GM10847 (cell line): Measurements from ENCODE around the gene ZNF264.

Experiments
- POLR2A ChIP-seq: IDR thresholded peaks from 2 replicates; pipeline ENCODE4 v1.6.1; 2011; ENCODE audit not compliant: insufficient read length; ENCODE audit errors: extremely low read depth

ZNF264 gene

GRCh38 chr19:57191141-57192076 is at the start of gene ZNF264:
Gene ZNF264 (plus strand): TSS chr19:57191500. CDS start chr19:57191914, 414 bp downstream.
- TF ChIP-seq POLR2A, result peak; percentile 68

DNA sequence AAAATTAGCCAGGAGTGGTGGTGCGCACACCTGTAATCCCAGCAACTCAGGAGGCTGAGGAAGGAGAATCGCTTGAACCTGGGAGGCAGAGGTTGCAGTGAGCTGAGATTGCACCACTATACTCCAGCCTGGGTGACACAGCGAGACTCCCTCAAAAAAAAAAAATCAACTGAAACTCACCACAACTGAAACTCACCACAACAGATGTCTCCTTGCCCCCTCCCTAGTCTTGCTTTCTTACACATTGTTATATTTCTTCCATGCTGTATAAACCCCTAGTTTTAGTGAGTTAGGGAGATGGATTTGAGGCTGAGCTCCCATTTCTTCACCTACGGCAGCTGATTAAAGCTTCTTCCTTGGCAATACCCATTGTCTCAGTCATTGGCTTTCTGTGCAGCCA is 49.6 kb upstream of the ZNF264 start:
- no peak for TF ChIP-seq POLR2A

DNA sequence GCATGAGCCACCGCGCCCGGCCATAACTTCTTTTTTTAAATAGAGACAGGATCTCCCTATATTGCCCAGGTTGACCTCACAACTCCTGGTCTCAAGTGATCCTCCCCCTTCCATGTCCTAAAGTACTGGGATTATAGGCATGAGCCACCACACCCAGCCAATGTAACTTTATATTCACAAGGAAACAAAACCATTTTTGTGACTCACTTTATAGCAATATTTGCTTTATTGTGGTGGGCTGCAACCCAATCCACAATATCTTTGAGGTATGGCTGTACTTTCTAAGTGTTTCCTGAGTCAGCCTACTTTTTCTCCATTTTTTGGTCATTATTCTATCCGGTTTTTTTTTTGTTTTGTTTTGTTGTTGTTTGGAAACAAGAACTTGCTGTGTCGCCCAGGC is 38.4 kb upstream of the ZNF264 start:
- no peak for TF ChIP-seq POLR2A

DNA sequence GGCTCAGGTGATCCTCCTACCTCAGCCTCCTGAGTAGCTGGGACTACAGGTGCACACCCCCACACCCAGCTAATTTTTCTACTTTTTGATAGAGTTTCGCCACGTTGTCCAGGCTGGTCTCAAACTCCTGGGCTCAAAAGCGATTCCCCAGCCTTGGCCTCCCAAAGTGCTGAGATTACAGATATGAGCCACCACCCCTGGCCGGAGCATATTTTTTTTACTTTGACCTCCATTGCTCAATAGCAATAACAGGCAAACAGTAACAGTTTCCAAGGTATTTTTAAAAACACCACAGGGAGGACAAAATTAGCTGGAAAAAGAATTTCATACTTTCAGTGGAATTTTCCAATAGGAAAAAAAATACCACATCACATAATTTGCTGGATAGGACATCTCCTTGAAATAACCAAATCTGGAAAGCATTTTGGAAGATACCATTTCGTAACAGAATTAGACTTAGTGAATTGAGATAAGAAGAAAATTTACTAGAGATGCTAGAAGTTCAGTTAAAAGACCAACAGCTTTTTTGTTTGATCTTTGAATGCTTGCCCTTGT is 29.2 kb upstream of the ZNF264 start:
- TF ChIP-seq POLR2A, result no peak

- TF ChIP-seq POLR2A, result no peak
These were observed 25.5 kb upstream of the ZNF264 start for GRCh38 chr19:57165846-57166245.

DNA sequence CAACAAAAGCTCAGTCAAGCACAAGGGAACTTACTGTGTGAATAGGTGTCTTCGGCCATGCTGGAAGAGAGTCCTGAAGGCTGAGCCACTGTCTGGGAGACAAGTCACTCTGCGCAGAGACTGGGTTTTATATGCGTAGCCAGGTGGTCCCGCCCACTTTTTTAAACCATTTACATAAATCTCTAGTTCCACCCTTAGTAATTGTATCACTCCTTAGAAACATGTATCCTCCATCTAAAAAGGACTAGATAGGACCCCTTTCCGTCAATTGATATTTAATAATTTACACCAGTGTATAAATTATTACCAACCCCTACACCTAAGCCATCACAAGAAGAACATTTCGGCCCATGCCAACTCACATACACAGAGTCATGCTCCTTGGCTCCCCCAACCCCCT is 23.9 kb upstream of the ZNF264 start, which contains the start of gene DUXA:
DUXA (minus strand) TSS at position 101 of the 400 bp plus-strand sequence; CDS start at position 59, 42 bp downstream.
- TF ChIP-seq POLR2A, result no peak

DNA sequence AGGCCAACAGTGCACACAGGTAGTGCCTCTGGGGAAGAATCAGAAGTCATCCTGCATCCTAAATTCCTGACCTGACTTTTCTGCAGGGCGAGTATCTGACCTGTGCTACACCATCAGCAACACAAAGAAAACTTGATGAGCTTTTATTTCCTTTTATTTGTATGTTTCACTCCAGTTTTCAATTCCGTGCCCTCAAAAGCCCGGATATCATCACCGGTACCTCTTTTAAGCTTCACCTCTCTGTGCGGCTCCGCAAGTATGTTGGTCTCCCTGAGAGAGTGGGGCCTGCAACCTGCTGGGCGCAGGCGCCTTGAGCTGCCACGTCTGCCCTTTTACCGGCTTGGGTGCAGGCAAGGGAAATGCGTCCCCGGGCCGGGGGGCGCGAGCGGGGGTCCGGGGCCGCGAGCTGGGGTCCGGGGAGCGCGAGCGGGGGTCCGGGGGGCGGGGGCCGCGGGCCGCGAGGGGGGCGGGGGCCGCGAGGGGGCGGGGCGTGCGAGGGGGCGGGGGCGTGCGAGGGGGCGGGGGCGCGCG is 19.7 kb upstream of the ZNF264 start:
- no peak for TF ChIP-seq POLR2A

DNA sequence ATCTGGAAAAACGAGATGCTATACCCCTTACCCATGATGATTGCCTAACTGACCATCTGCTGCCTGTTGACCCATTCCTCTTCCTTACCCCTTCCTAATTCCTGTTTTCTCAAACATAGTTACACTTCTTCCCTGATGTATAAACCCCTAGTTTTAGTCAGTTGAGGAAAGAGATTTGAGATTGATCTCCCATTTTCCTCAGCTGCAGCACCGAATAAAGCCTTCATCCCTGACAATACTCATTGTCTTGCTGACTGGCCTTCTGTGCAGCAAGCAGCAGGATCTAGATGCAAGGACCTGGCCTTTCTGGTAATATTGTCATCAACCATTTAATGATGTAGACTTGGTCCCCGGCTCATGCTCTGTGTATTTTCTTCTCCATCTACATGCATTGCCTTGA is 999 bp upstream of the ZNF264 start:
- no peak for TF ChIP-seq POLR2A

- no peak for TF ChIP-seq POLR2A
These were observed 749 bp downstream of the ZNF264 start for GRCh38 chr19:57192077-57192420.

DNA sequence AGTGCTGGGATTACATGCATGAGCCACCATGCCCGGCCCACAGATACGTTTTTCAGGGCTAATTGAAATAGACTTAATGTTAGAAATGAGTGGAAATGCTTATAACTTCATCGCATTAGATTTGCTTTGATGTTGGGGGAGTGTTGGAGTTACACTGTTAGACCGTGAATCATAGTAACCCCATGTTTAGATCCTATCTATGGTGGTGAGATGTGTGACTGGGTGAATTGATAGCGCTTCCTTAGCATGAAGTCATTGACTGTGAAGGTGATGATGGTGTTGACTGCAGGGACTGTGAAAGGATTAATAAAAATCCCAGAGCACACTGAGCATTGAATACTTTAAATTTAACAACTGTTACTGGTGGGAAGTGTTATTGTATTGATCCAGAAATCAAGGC is 1.7 kb downstream of the ZNF264 start:
- no peak for TF ChIP-seq POLR2A

- no peak for TF ChIP-seq POLR2A
These were observed 10.9 kb downstream of the ZNF264 start for GRCh38 chr19:57202160-57202559.

GRCh38 chr19:57210381-57210780 is 19.1 kb downstream of the ZNF264 start:
- TF ChIP-seq POLR2A, result no peak

- no peak for TF ChIP-seq POLR2A
These were observed 20.8 kb downstream of the ZNF264 start for GRCh38 chr19:57212109-57212508.

GRCh38 chr19:57227502-57227901 is 36.2 kb downstream of the ZNF264 start:
- no peak for TF ChIP-seq POLR2A

DNA sequence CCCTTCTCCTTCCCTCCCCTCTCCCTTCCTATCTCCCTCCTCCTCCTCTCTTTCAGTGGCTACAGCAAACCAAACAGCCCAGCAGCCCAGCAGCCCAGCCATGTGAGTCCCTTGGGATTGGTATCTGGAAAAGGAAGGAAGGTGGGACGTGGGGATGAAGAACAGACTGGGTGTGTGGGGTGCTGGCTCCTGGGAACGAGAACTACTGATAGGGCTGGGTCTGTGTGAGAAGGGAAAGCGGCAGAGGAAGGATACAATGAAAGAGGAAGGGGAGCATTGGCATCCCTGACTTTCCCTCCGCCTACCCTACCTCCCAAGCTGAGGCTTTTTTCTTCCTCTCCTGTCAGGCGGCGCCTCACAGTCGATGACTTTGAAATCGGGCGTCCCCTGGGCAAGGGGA is 40.4 kb downstream of the ZNF264 start:
- TF ChIP-seq POLR2A, result no peak

DNA sequence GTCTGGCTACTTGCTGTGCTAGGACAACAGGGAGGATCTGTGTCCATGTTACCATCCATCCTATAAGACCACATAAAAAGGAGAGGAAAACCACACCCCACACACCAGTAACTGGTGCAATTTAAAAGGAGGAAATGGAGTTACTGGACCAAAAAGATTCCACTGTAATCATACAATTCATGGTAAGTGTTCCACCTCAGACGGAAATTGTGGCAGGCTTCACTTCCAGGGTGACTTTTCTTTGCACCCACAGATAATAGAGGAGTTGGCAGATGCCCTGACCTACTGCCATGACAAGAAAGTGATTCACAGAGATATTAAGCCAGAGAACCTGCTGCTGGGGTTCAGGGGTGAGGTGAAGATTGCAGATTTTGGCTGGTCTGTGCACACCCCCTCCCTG is 41.9 kb downstream of the ZNF264 start:
- no peak for TF ChIP-seq POLR2A
